Uterus (tissue), 4 donors: ENCODE results near the gene TST. TPM values are rescaled to one million over a fixed set of nuclear protein-coding genes. Genes with fewer than 3 reads are reported as not detected.
"Not testable (repeated sequence)": the region's sequence is repeated elsewhere in the genome, so short reads cannot be mapped to it uniquely, and the experiment has no call there.

Experiments used
- DNase-seq, 2 donors: peaks; one replicate each; pipeline ENCODE4 v3.0.0-alpha.2; 2019 to 2020
- H3K27ac ChIP-seq, 2 donors: fragments of 200-600 bp; sonication (generic); 1 replicate in 1 of 2; 2 replicates in 1 of 2; pipeline ENCODE4 v1.5.1; 2016 to 2018
- H3K27me3 ChIP-seq, 2 donors: fragments of 200-600 bp; sonication (generic); one replicate each; pipeline ENCODE4 v1.5.1; 2018 to 2019; ENCODE audit warnings: control low read depth in 1 of 2
- H3K36me3 ChIP-seq, 2 donors: fragments of 200-600 bp; sonication (generic); one replicate each; pipeline ENCODE4 v1.5.1; 2019; ENCODE audit warnings: control low read depth in 1 of 2
- H3K4me1 ChIP-seq, 2 donors: fragments of 200-600 bp; sonication (generic); one replicate each; pipeline ENCODE4 v1.5.1; 2018 to 2019; ENCODE audit warnings: control low read depth in 1 of 2
- H3K4me3 ChIP-seq, 2 donors: fragments of 200-600 bp; sonication (generic); 1 replicate in 1 of 2; 2 replicates in 1 of 2; pipeline ENCODE4 v1.5.1; 2018 to 2019; ENCODE audit warnings: mild to moderate bottlenecking in 1 of 2
- H3K9me3 ChIP-seq, 2 donors: fragments of 200-600 bp; sonication (generic); one replicate each; pipeline ENCODE4 v1.5.1; 2019; ENCODE audit warnings: control low read depth in 1 of 2
- CTCF ChIP-seq, 4 experiments: fragments of 200-600 bp in 2 of 4; fragments of 450-650 bp in 2 of 4; sonication (generic) in 2 of 4; IDR thresholded peaks; one replicate each; pipeline ENCODE4 v1.5.1; 2016 to 2019; ENCODE audit warnings: antibody characterized with exemption in 4 of 4, mild to moderate bottlenecking in 2 of 4, moderate library complexity in 1 of 4
- POLR2A ChIP-seq, 2 donors: fragments of 450-650 bp; IDR thresholded peaks; one replicate each; pipeline ENCODE4 v1.6.1; 2016; ENCODE audit warnings: antibody characterized with exemption in 2 of 2, mild to moderate bottlenecking in 1 of 2, moderate library complexity in 1 of 2
- intact Hi-C: fragments of 100-400 bp; cut with DNase I; formaldehyde crosslinking; loops from one replicate; pipeline ENCODE4 v1.15.1; 2023; ENCODE audit warnings: low total_unique reads
- total RNA-seq, 4 donors: library from RNA; depleted of rRNA in 3 of 4; stranded (reverse); fragments of >200 nt in 3 of 4; gene quantifications; one replicate each; pipeline versions ENCODE4 v1.1.0 to v1.2.4, GENCODE V29; 2014 to 2023
- donor health status: DM: yes; HTN: yes; CAD: no.

The TST gene
- total RNA-seq, 4 donors from 2014 or later, result 19.6 to 36.8 (median 25.1) TPM

GRCh38 chr22:36990457-36990856, 28.8 kb downstream of the TST start:
- Histone ChIP-seq H3K4me3 (no peak overlapping the region), H3K27me3 (no peaks in the 10 kb centered on the region), H3K27ac (no peak overlapping the region), H3K36me3 (no peaks in the 10 kb centered on the region), H3K9me3 (peaks cover 0 to 9% of the 10 kb centered on the region in 2 donors), H3K4me1 (no peaks in the 10 kb centered on the region)
- intact Hi-C loops, result no loop called here
- no peak for TF ChIP-seq CTCF (IDR thresholded peaks at IDR 0.05)
- TF ChIP-seq POLR2A (IDR thresholded peaks at IDR 0.05), result no peak
- DNase-seq, result no peak

- not testable (repeated sequence) for DNase-seq, H3K27ac ChIP-seq
- intact Hi-C loops, result loop anchor here (10.0 kb wide), 1 partner anchor 124 kb away; the partner anchor contains the start of gene NCF4
These were observed 30.2 kb downstream of the TST start for GRCh38 chr22:36989012-36989411.

GRCh38 chr22:36988075-36988832, 31.0 kb downstream of the TST start:
- Histone ChIP-seq H3K4me1 (no peaks in the 10 kb centered on the region), H3K9me3 (peaks cover 0 to 10% of the 10 kb centered on the region in 2 donors), H3K36me3 (no peaks in the 10 kb centered on the region), H3K27me3 (no peaks in the 10 kb centered on the region), H3K27ac (no peak overlapping the region), H3K4me3 (no peak overlapping the region)
- DNase-seq, result no peak
- intact Hi-C loops, result loop anchor here (10.0 kb wide), 1 partner anchor 123 kb away; the partner anchor contains the start of gene NCF4
- TF ChIP-seq CTCF (IDR thresholded peaks at IDR 0.05), result no peak
- TF ChIP-seq POLR2A (IDR thresholded peaks at IDR 0.05), result no peak

More at GRCh38 chr22:36989012-36989411, 30.2 kb downstream of the TST start:
- not testable (repeated sequence) for H3K9me3 ChIP-seq, H3K4me1 ChIP-seq, H3K36me3 ChIP-seq, H3K4me3 ChIP-seq, H3K27me3 ChIP-seq

- Histone ChIP-seq H3K4me1 (no peaks in the 10 kb centered on the region), H3K27ac (no peak overlapping the region), H3K27me3 (no peaks in the 10 kb centered on the region), H3K9me3 (peaks cover 0 to 10% of the 10 kb centered on the region in 2 donors), H3K4me3 (no peak overlapping the region), H3K36me3 (no peaks in the 10 kb centered on the region)
- TF ChIP-seq POLR2A (IDR thresholded peaks at IDR 0.05) (no peak), CTCF (IDR thresholded peaks at IDR 0.05) (peak in 1 of 4 experiments; percentile 12)
- intact Hi-C loops, result loop anchor here (10.0 kb wide), 1 partner anchor 122 kb away; the partner anchor contains the start of gene NCF4
- no peak for DNase-seq
These were observed 32.9 kb downstream of the TST start for GRCh38 chr22:36986242-36986821.

- H3K27ac ChIP-seq, result no peak overlapping the region
- no peaks in the 10 kb centered on the region for H3K27me3 ChIP-seq
- intact Hi-C loops, result loop anchor here (10.0 kb wide), 1 partner anchor 121 kb away; the partner anchor contains the start of gene NCF4
- DNase-seq, result no peak
- peaks cover 0 to 10% of the 10 kb centered on the region in 2 donors for H3K9me3 ChIP-seq
- TF ChIP-seq CTCF (IDR thresholded peaks at IDR 0.05), result no peak
- no peak for TF ChIP-seq POLR2A (IDR thresholded peaks at IDR 0.05)
- no peaks in the 10 kb centered on the region for H3K4me1 ChIP-seq
- H3K4me3 ChIP-seq, result no peak overlapping the region
- no peaks in the 10 kb centered on the region for H3K36me3 ChIP-seq
These were observed 33.9 kb downstream of the TST start for GRCh38 chr22:36985211-36985889.
